Activated CD8-positive, alpha-beta T cell treated with anti-CD3 and anti-CD28 coated beads, Interleukin-2, amount 10 ng/mL, durations not matched to agents 7 days and 5 days (primary cell): Measurements from ENCODE around the gene LCP2. TPM values are rescaled to one million over a fixed set of nuclear protein-coding genes. Genes with fewer than 3 reads are reported as not detected.

Experiments
- ATAC-seq: fragments of 150-1000 bp; cut with Tn5 transposase; one replicate; pipeline ENCODE4 v1.10.0; 2021; ENCODE audit warnings: moderate library complexity
- CTCF ChIA-PET: fragments of 350-600 bp; sonication (Branson Sonifier 250); formaldehyde crosslinking; loops from one replicate; lab custom pipeline; 2021; ENCODE audit warnings: antibody characterized with exemption; lab: Charles Lee
- POLR2A ChIA-PET: fragments of 350-600 bp; sonication (Branson Sonifier 250); formaldehyde crosslinking; loops from one replicate; lab custom pipeline; 2021; ENCODE audit warnings: antibody characterized with exemption; lab: Charles Lee
- DNase-seq: peaks from one replicate; pipeline ENCODE4 v3.0.0-alpha.2; 2020
- H3K27ac Mint-ChIP-seq: one replicate; pipeline ENCODE4 v1.8.0; 2021; ENCODE audit warnings: mild to moderate bottlenecking, mixed read lengths
- H3K27me3 Mint-ChIP-seq: one replicate; pipeline ENCODE4 v1.8.0; 2021; ENCODE audit warnings: low read depth, mixed read lengths
- H3K36me3 Mint-ChIP-seq: one replicate; pipeline ENCODE4 v1.8.0; 2021; ENCODE audit warnings: low read depth, mixed read lengths
- H3K4me1 Mint-ChIP-seq: one replicate; pipeline ENCODE4 v1.8.0; 2021; ENCODE audit warnings: low read depth, mixed read lengths
- H3K4me3 Mint-ChIP-seq: one replicate; pipeline ENCODE4 v1.8.0; 2021; ENCODE audit warnings: mild to moderate bottlenecking, mixed read lengths
- H3K9me3 Mint-ChIP-seq: one replicate; pipeline ENCODE4 v1.8.0; 2022; ENCODE audit warnings: mixed read lengths; ENCODE audit not compliant: insufficient read depth
- total RNA-seq, 2 experiments: library from RNA; stranded (reverse); gene quantifications; one replicate each; pipeline ENCODE4 v1.2.3, GENCODE V29; 2021

Gene LCP2
- total RNA-seq, 2 experiments from 2014 or later = 386 TPM

DNA sequence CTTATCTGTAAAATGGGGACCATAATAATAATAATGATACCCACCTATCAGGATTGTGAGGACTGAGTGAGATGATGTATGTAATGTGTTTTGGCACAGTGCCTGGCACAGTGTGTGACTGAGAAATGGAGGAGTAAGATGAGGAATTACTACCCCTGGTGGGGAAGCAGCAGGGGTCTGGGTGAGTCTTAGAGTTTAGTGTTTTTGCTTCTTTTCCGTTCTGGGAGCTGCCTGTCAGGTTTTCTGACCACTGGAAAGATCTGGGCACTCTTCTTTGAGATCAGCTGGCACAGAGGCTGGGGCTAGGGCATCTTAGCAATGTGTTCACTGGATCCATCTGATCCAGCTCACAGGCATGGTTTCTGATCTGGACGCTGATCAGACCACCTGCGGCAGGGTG is 8.5 kb downstream of the LCP2 start:
- peaks cover 98% of the 10 kb centered on the region for H3K4me1 Mint-ChIP-seq
- ATAC-seq = no peak
- no peaks in the 10 kb centered on the region for H3K9me3 Mint-ChIP-seq
- H3K27ac Mint-ChIP-seq = peak overlapping the region; percentile 85
- ChIA-PET CTCF (interaction anchor here (1.5 to 16.1 kb wide), 6 partner anchors 8 to 50 kb away, joined by 3 to 324 read pairs (median 194); partner anchors contain the start of gene LCP2), POLR2A (interaction anchor here (0.8 to 23.3 kb wide), 7 partner anchors 9 to 63 kb away, joined by 3 to 898 read pairs (median 6); partner anchors contain the start of gene LCP2)
- H3K27me3 Mint-ChIP-seq = no peaks in the 10 kb centered on the region
- H3K4me3 Mint-ChIP-seq = peak overlapping the region; percentile 96
- H3K36me3 Mint-ChIP-seq = peaks cover 100% of the 10 kb centered on the region
- no peak for DNase-seq

DNA sequence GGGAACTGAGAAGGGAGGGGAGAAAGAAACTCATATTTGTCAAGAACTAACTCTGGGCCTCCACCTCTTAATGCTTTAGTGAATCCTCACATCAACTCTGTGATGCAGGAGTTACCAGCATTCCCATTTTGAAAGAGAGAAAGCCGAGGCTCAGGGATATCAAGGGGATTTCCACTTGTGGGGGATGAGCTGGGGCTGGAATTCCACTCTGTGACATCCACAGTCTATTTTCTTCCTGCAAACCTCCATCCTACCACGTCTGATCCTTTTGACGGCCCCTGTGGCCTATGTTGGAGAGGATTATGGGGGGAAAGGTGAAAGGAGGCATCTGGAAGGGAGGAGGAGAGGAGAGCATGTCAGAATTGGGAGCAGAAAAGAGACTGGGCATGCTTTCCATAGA is 9.0 kb downstream of the LCP2 start:
- POLR2A ChIA-PET = interaction anchor here (0.9 to 23.3 kb wide), 5 partner anchors 9 to 44 kb away, joined by 3 to 898 read pairs (median 6); partner anchors contain the start of gene LCP2
- Mint-ChIP-seq H3K9me3 (no peaks in the 10 kb centered on the region), H3K4me1 (peaks cover 98% of the 10 kb centered on the region), H3K27ac (peak overlapping the region; percentile 85), H3K36me3 (peaks cover 100% of the 10 kb centered on the region), H3K4me3 (peak overlapping the region; percentile 96), H3K27me3 (no peaks in the 10 kb centered on the region)
- CTCF ChIA-PET = interaction anchor here (1.0 to 16.1 kb wide), 9 partner anchors 9 to 63 kb away, joined by 3 to 324 read pairs (median 15); partner anchors contain the start of gene LCP2
- no peak for DNase-seq
- no peak for ATAC-seq

DNA sequence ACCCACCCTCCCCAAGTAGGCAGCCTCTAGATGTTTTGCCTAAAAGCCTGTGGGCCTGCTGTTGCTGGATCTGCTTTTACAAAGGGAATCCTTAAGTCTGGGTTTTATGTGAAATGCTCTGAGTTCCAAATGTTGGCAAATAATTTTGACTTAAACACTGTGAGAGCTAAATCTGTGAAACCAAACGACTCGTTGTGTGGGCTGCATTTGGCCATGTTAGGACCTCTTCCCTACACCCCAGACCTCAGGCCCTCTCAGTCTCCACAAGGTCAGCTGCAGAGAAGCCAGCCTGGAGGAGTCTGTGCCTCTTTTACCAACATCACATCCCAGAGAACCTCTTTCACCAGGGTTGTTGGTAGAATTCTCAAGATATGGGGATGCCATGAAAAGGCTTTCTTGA is 9.4 kb downstream of the LCP2 start:
- H3K4me3 Mint-ChIP-seq = peak overlapping the region; percentile 96
- POLR2A ChIA-PET = interaction anchor here (1.4 to 23.3 kb wide), 4 partner anchors 8 to 44 kb away, joined by 6 to 898 read pairs (median 236); partner anchors contain the start of gene LCP2
- H3K27ac Mint-ChIP-seq = peak overlapping the region; percentile 85

DNA sequence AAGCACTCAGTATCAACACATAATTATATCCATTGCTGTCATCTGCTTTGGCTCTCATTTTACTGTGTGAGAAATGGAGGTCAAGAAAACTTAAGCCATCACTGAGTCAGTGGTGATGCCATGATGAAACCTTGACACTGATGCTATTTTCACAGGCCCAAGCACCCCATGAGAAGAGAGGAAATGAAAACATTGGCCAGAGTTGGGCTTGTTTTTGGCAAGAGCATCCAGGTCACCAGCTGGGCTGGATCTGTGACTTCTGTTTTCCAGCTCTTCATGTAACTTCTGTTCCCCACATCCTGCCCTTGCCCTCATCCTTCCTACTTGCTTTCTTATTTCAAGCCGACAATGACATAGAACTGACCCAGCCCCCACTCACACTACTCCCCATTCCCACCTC is 10.0 kb downstream of the LCP2 start:
- CTCF ChIA-PET = interaction anchor here (1.0 to 16.1 kb wide), 10 partner anchors 10 to 62 kb away, joined by 3 to 324 read pairs (median 5); partner anchors contain the start of gene LCP2
- no peaks in the 10 kb centered on the region for H3K27me3 Mint-ChIP-seq
- H3K36me3 Mint-ChIP-seq = peaks cover 100% of the 10 kb centered on the region
- POLR2A ChIA-PET = interaction anchor here (0.7 to 23.3 kb wide), 5 partner anchors 9 to 45 kb away, joined by 3 to 898 read pairs (median 40); partner anchors contain the start of gene LCP2
- H3K4me1 Mint-ChIP-seq = peaks cover 100% of the 10 kb centered on the region
- peak overlapping the region; percentile 55 for H3K4me3 Mint-ChIP-seq
- ATAC-seq = peak; percentile 12
- H3K27ac Mint-ChIP-seq = peak overlapping the region; percentile 85
- DNase-seq = no peak
- no peaks in the 10 kb centered on the region for H3K9me3 Mint-ChIP-seq

More for the DNA sequence above, 9.4 kb downstream of the LCP2 start:
- Mint-ChIP-seq H3K27me3 (no peaks in the 10 kb centered on the region), H3K4me1 (peaks cover 100% of the 10 kb centered on the region), H3K36me3 (peaks cover 100% of the 10 kb centered on the region), H3K9me3 (no peaks in the 10 kb centered on the region)
- CTCF ChIA-PET = interaction anchor here (1.0 to 16.1 kb wide), 10 partner anchors 9 to 62 kb away, joined by 3 to 324 read pairs (median 19); partner anchors contain the start of gene LCP2
- DNase-seq (no peak), ATAC-seq (no peak)

DNA sequence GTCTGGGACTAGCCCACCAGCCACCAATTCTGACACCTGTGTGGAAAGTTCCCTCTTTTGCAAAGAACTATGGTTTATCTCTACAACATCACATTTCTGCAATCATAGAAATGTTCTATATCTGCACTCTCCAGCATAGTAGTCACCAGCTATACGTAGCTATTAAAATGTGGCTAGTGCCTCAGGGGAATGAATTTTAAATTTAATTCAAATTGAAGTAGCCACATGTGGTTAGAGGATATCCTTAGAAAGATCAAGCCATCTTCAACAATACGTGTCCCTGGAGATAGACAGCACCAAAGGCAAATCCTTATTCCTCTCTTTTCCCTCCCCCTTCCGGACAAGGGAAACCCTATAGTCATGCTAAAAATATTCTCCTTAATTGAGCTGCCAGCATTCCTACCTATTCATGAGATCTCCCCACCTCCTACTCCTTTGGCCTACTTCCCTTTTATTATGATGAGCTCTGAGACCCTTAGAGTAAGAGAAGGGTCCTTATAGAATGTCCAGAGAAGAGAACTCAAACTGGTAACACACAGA is 11.1 kb downstream of the LCP2 start:
- peak overlapping the region; percentile 85 for H3K27ac Mint-ChIP-seq

DNA sequence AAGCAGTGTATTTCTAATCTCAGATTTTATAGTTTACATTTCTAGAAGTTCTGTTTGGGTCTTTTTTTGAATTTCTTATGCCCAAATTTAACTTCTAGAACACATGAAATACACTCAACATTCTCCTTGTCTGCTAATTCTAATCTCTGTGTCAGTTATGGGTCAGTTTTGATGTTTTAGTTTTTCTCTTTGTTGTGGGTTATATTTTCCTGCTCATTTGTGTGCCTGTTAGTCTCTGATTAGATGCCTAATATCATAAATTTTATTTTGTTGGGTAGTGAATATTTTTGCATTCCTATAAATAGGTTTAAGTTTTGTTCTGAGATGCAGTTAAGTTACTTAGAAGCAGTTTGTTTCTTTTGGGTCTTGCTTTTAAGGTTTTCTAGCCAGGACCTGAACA is 12.4 kb downstream of the LCP2 start:
- POLR2A ChIA-PET = interaction anchor here (3.1 to 23.3 kb wide), 3 partner anchors 11 to 12 kb away, joined by 40 to 898 read pairs (median 898); partner anchors contain the start of gene LCP2
- Mint-ChIP-seq H3K36me3 (peaks cover 99% of the 10 kb centered on the region), H3K4me3 (peak overlapping the region; percentile 55), H3K4me1 (peaks cover 99% of the 10 kb centered on the region), H3K9me3 (no peaks in the 10 kb centered on the region), H3K27ac (peak overlapping the region; percentile 85), H3K27me3 (no peaks in the 10 kb centered on the region)
- CTCF ChIA-PET = interaction anchor here (0.7 to 16.1 kb wide), 5 partner anchors 8 to 1116 kb away, joined by 3 to 324 read pairs (median 6); no protein-coding TSS in a partner anchor
- ATAC-seq (no peak), DNase-seq (no peak)

More for the DNA sequence above, 11.1 kb downstream of the LCP2 start:
- H3K27me3 Mint-ChIP-seq = no peaks in the 10 kb centered on the region
- H3K9me3 Mint-ChIP-seq = no peaks in the 10 kb centered on the region
- peak overlapping the region; percentile 55 for H3K4me3 Mint-ChIP-seq
- peaks cover 100% of the 10 kb centered on the region for H3K36me3 Mint-ChIP-seq
- ATAC-seq (no peak), DNase-seq (no peak)
- POLR2A ChIA-PET = interaction anchor here (0.8 to 23.3 kb wide), 6 partner anchors 10 to 46 kb away, joined by 3 to 898 read pairs (median 22); partner anchors contain the start of gene LCP2
- peaks cover 100% of the 10 kb centered on the region for H3K4me1 Mint-ChIP-seq
- CTCF ChIA-PET = interaction anchor here (1.2 to 16.1 kb wide), 7 partner anchors 11 to 53 kb away, joined by 4 to 324 read pairs (median 15); partner anchors contain the start of gene LCP2

DNA sequence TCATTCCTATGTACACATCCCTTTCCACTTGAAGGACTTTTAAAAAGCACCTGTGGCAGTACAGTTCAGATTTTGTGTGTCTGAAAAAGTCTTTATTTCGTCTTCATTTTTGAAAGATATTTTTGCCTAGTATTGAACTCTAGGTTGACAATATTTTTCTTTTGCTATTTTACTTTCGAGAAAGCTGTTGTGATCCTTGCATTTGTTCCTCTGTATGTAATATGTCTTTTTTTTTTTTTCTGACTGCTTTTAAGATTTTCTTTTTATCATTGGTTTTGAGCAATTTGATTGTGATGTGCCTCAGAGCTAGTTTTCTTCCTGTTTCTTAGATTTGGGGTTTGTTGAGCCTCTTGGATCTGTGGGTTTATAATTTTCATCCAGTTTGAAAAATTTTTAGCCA is 13.3 kb downstream of the LCP2 start:
- Mint-ChIP-seq H3K9me3 (no peaks in the 10 kb centered on the region), H3K36me3 (peaks cover 99% of the 10 kb centered on the region), H3K4me3 (peak overlapping the region; percentile 55), H3K4me1 (peaks cover 99% of the 10 kb centered on the region), H3K27ac (peak overlapping the region; percentile 85), H3K27me3 (no peaks in the 10 kb centered on the region)
- DNase-seq (no peak), ATAC-seq (no peak)
- ChIA-PET POLR2A (interaction anchor here (3.9 to 21.2 kb wide), 2 partner anchors 13 to 16 kb away, joined by 32 to 898 read pairs; partner anchors contain the start of gene LCP2), CTCF (interaction anchor here (0.6 to 11.4 kb wide), 9 partner anchors 9 to 58 kb away, joined by 3 to 107 read pairs (median 6); partner anchors contain the start of gene LCP2)

DNA sequence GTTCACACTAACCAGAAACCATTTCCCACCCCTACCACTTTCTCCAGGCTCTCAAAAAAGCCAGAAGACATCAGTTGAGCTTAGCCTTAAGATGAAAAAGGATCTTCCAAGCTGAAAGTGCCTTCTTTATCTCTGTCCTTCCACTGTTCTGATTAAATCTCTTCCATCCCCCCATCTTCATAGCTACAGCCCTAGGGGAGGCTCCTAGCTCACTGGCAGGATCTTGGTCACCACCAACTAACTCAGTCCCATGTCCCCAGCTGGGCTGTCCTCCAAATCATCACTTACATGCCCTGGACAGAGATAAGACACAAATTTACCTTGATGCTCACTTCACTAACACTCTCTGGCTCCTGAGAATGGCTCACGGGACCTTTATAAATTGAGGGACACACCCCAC is 14.3 kb downstream of the LCP2 start:
- Mint-ChIP-seq H3K36me3 (peaks cover 91% of the 10 kb centered on the region), H3K4me1 (peaks cover 98% of the 10 kb centered on the region), H3K27me3 (no peaks in the 10 kb centered on the region), H3K27ac (peak overlapping the region; percentile 80), H3K9me3 (no peaks in the 10 kb centered on the region), H3K4me3 (peak overlapping the region; percentile 72)
- DNase-seq = no peak
- ChIA-PET POLR2A (interaction anchor here (0.6 to 21.2 kb wide), 12 partner anchors 9 to 63 kb away, joined by 3 to 898 read pairs (median 4); partner anchors contain the start of gene LCP2), CTCF (interaction anchor here (1.1 to 11.4 kb wide), 10 partner anchors 9 to 64 kb away, joined by 3 to 107 read pairs (median 14); partner anchors contain the start of gene LCP2)
- no peak for ATAC-seq

DNA sequence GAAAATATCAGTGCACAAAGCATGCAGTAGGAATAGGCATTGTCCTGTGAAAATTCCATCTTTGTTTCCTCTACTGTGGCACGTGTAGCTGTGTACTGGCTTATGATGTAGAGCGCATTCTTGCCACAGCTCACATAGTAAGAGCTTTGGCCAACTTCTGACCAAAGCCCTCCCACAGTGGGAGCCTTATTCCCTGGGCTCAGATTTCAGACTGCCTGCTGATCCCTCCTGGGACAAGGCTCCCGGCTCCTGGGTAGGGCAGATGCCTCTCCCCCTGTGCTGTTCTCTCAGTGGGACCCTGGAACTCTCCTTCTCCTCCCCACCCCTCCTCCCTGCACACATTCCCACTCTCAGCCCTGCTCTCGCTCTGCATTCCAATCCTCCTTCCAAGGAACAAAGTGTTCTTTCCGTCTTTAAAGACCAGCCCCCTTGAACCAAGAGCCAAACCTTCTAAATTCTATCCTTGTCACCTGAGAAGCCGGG is 17.5 kb downstream of the LCP2 start:
- POLR2A ChIA-PET = interaction anchor here (0.6 to 21.2 kb wide), 5 partner anchors 13 to 788 kb away, joined by 3 to 898 read pairs (median 79); partner anchors contain the start of gene LCP2
- Mint-ChIP-seq H3K4me3 (peak overlapping the region; percentile 72), H3K27me3 (no peaks in the 10 kb centered on the region), H3K27ac (peak overlapping the region; percentile 94), H3K36me3 (peaks cover 89% of the 10 kb centered on the region), H3K9me3 (no peaks in the 10 kb centered on the region), H3K4me1 (peaks cover 94% of the 10 kb centered on the region)
- CTCF ChIA-PET = interaction anchor here (0.8 to 11.4 kb wide), 7 partner anchors 13 to 59 kb away, joined by 3 to 324 read pairs (median 11); partner anchors contain the start of gene LCP2
- DNase-seq (no peak), ATAC-seq (no peak)

DNA sequence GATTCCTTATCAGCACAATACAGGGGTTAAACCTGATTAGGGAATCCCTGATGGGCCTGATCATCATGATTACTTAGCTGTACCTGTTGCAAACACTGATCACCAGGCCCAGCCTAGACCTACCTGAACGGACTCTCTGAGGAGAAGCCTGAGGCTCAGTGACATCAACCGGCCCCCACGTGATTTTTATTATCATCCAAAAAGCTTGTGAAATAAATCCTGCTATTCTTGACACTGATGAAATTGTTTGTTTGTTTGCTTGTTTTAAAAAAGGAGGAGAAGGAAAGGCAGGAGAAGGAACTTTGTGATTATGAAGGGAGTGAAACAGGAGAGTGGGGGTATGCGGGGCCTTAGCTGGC is 18.1 kb downstream of the LCP2 start:
- DNase-seq = no peak
- Mint-ChIP-seq H3K27me3 (no peaks in the 10 kb centered on the region), H3K27ac (peak overlapping the region; percentile 94), H3K9me3 (no peaks in the 10 kb centered on the region), H3K4me1 (peaks cover 94% of the 10 kb centered on the region), H3K36me3 (peaks cover 88% of the 10 kb centered on the region), H3K4me3 (peak overlapping the region; percentile 72)
- ATAC-seq = peak; percentile 3
- CTCF ChIA-PET = interaction anchor here (0.8 to 11.4 kb wide), 9 partner anchors 13 to 60 kb away, joined by 3 to 324 read pairs (median 9); partner anchors contain the start of gene LCP2
- POLR2A ChIA-PET = interaction anchor here (0.6 to 21.2 kb wide), 6 partner anchors 13 to 788 kb away, joined by 3 to 898 read pairs (median 42); partner anchors contain the start of gene LCP2
